WTC11 (cell line): ENCODE data around the gene CATSPERE. TPM values are rescaled to one million over a fixed set of nuclear protein-coding genes. Genes with fewer than 3 reads are reported as not detected.
A peak's percentile ranks its signal among the peaks of the same experiment; 100 is the strongest.

Source experiments
- ATAC-seq: fragments of 200-7000 bp; cut with Tn5 transposase; 2 replicates; pipeline ENCODE4 v1.10.0; 2021; ENCODE audit warnings: mild to moderate bottlenecking, moderate library complexity
- CTCF ChIA-PET: fragments of 300-600 bp; sonication (Branson Sonifier 250); formaldehyde crosslinking; loops from one replicate; lab custom pipeline; 2021; ENCODE audit warnings: antibody characterized with exemption; lab: Charles Lee
- POLR2A ChIA-PET: fragments of 350-600 bp; sonication (Branson Sonifier 250); formaldehyde crosslinking; loops from one replicate; lab custom pipeline; 2021; ENCODE audit warnings: antibody characterized with exemption; lab: Charles Lee
- DNase-seq: peaks from one replicate; pipeline ENCODE4 v3.0.0; 2021; ENCODE audit warnings: low spot score
- H3K27ac Mint-ChIP-seq: 2 replicates; pipeline ENCODE4 v1.8.0; 2021; ENCODE audit warnings: mixed read lengths
- H3K27me3 Mint-ChIP-seq: 2 replicates; pipeline ENCODE4 v1.8.0; 2021; ENCODE audit warnings: low read depth, mild to moderate bottlenecking, moderate library complexity, mixed read lengths
- H3K36me3 Mint-ChIP-seq: 2 replicates; pipeline ENCODE4 v1.8.0; 2021; ENCODE audit warnings: mixed read lengths
- H3K4me1 Mint-ChIP-seq: 2 replicates; pipeline ENCODE4 v1.8.0; 2022; ENCODE audit warnings: mixed read lengths
- H3K4me3 Mint-ChIP-seq: 2 replicates; pipeline ENCODE4 v1.8.0; 2021; ENCODE audit warnings: mild to moderate bottlenecking, moderate library complexity, mixed read lengths
- H3K9me3 Mint-ChIP-seq: 2 replicates; pipeline ENCODE4 v1.8.0; 2021; ENCODE audit warnings: mixed read lengths
- ELF4 ChIP-seq: sonication (generic); formaldehyde crosslinking; IDR thresholded peaks from 2 replicates; pipeline ENCODE4 v1.8.1; 2022; ENCODE audit warnings: low read depth, mild to moderate bottlenecking, moderate library complexity, missing genetic modification reagents
- FOXJ3 ChIP-seq: sonication (generic); formaldehyde crosslinking; IDR thresholded peaks from 2 replicates; pipeline ENCODE4 v1.9.0; 2021; ENCODE audit warnings: missing genetic modification reagents, mild to moderate bottlenecking, borderline replicate concordance
- FOXK1 ChIP-seq: sonication (generic); formaldehyde crosslinking; IDR thresholded peaks from 2 replicates; pipeline ENCODE4 v1.8.0; 2022; ENCODE audit warnings: mild to moderate bottlenecking, moderate library complexity, missing genetic modification reagents
- GTF2I ChIP-seq: fragments of 250-450 bp; sonication (Bioruptor Pico); conservative IDR thresholded peaks from 2 replicates; pipeline ENCODE4 v1.4.0; 2021; ENCODE audit warnings: mild to moderate bottlenecking
- HMGA2 ChIP-seq: fragments of 250-450 bp; sonication (Bioruptor Pico); IDR thresholded peaks from 2 replicates; pipeline ENCODE4 v1.4.0; 2021; ENCODE audit warnings: mild to moderate bottlenecking, moderate library complexity
- NFYB ChIP-seq: sonication (generic); formaldehyde crosslinking; conservative IDR thresholded peaks from 2 replicates; pipeline ENCODE4 v1.8.0; 2022; ENCODE audit warnings: low read depth, missing genetic modification reagents
- NR1H2 ChIP-seq: sonication (generic); formaldehyde crosslinking; IDR thresholded peaks from 2 replicates; pipeline ENCODE4 v1.9.0; 2021; ENCODE audit warnings: mild to moderate bottlenecking, moderate library complexity, missing genetic modification reagents
- ZBTB21 ChIP-seq: sonication (generic); formaldehyde crosslinking; IDR thresholded peaks from 2 replicates; pipeline ENCODE4 v1.8.1; 2023; ENCODE audit warnings: mild to moderate bottlenecking, missing genetic modification reagents, borderline replicate concordance
- ZNF121 ChIP-seq: sonication (generic); formaldehyde crosslinking; IDR thresholded peaks from 2 replicates; pipeline ENCODE4 v1.8.0; 2023; ENCODE audit warnings: missing genetic modification reagents
- total RNA-seq: library from RNA; stranded (reverse); gene quantifications from 3 replicates; pipeline ENCODE4 v1.2.3, GENCODE V29; 2021
- TF ChIP-seq, protein P1 (sequence below): fragments of 250-450 bp; sonication (Bioruptor Pico); IDR thresholded peaks from 2 replicates; pipeline ENCODE4 v1.9.0; 2021; ENCODE audit warnings: moderate library complexity, mild to moderate bottlenecking, inconsistent platforms, borderline replicate concordance
- TF ChIP-seq, protein P2 (sequence below): sonication (generic); formaldehyde crosslinking; conservative IDR thresholded peaks from 2 replicates; pipeline ENCODE4 v1.8.1; 2022; ENCODE audit warnings: mild to moderate bottlenecking, missing genetic modification reagents
- TF ChIP-seq, protein P3 (sequence below): sonication (generic); formaldehyde crosslinking; IDR thresholded peaks from 2 replicates; pipeline ENCODE4 v1.8.1; 2023; ENCODE audit warnings: mild to moderate bottlenecking, moderate library complexity, missing genetic modification reagents
- TF ChIP-seq, protein P4 (sequence below): sonication (generic); formaldehyde crosslinking; IDR thresholded peaks from 2 replicates; pipeline ENCODE4 v1.8.1; 2022; ENCODE audit warnings: mild to moderate bottlenecking, missing genetic modification reagents, moderate library complexity, borderline replicate concordance
- TF ChIP-seq, protein P5 (sequence below): sonication (generic); formaldehyde crosslinking; IDR thresholded peaks from 2 replicates; pipeline ENCODE4 v1.8.1; 2022; ENCODE audit warnings: mild to moderate bottlenecking, moderate library complexity, missing genetic modification reagents
- TF ChIP-seq, protein P6 (sequence below): sonication (generic); formaldehyde crosslinking; IDR thresholded peaks from 2 replicates; pipeline ENCODE4 v1.8.0; 2023; ENCODE audit warnings: missing genetic modification reagents, mild to moderate bottlenecking, borderline replicate concordance
- TF ChIP-seq, protein P7 (sequence below): sonication (generic); formaldehyde crosslinking; IDR thresholded peaks from 2 replicates; pipeline ENCODE4 v1.8.1; 2022; ENCODE audit warnings: missing genetic modification reagents, borderline replicate concordance
- TF ChIP-seq, protein P8 (sequence below): sonication (generic); formaldehyde crosslinking; IDR thresholded peaks from 2 replicates; pipeline ENCODE4 v1.8.1; 2023; ENCODE audit warnings: mild to moderate bottlenecking, missing genetic modification reagents

The CATSPERE gene
- total RNA-seq, 1 experiment from 2014 or later = 0.66 TPM

DNA sequence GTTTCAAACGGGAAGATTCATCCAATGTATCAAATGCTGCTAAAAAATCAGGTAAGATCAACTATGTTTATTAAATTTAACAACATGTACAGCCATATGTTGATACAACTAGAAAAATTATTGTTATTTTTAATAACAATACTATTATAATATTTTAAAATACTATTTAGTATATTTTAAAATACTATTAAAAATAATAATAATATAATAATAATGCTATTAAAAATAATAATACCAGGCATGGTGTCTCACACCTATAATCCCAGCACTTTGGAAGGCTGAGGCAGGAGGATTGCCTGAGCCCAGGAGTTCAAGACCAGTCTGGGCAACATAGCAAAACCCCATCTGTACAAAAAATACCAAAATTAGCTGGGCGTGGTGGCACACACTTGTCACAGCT lies 54.6 kb downstream of the CATSPERE start:
- peaks cover 3% of the 10 kb centered on the region; the same call in 1 of the 2 replicates for H3K9me3 Mint-ChIP-seq
- H3K4me1 Mint-ChIP-seq = no peaks in the 10 kb centered on the region
- ChIA-PET CTCF (no interaction called here), POLR2A (no interaction called here)
- no peak overlapping the region for H3K4me3 Mint-ChIP-seq
- DNase-seq (no peak), ATAC-seq (no peak)
- no peak overlapping the region for H3K27ac Mint-ChIP-seq
- H3K36me3 Mint-ChIP-seq = no peaks in the 10 kb centered on the region
- TF ChIP-seq NR1H2 (no peak), HMGA2 (CRISPR knock-in tag) (peak; percentile 95)
- H3K27me3 Mint-ChIP-seq = no peaks in the 10 kb centered on the region

DNA sequence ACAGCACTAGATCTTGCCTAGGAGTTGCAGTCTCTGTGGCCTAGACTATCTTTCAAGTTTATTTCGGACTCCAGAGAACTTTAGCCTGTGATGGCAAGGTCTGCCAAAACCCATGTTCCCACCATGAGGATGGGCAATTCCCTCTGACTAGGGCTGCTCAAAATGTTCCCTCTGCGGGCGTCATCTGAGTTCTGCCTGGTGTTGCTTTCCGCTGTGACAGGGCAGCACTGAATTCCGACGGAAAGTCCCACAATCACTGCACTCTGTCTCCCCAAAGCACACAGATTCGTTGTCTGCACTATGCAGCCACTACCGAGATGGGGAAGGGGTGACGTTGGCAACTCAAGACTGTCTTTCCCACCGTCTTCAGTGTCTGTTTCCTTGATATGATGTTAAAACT lies 75.2 kb downstream of the CATSPERE start:
- TF ChIP-seq, protein P1, sequence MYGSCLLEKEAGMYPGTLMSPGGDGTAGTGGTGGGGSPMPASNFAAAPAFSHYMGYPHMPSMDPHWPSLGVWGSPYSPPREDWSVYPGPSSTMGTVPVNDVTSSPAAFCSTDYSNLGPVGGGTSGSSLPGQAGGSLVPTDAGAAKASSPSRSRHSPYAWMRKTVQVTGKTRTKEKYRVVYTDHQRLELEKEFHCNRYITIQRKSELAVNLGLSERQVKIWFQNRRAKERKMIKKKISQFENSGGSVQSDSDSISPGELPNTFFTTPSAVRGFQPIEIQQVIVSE = no peak
- no peak for TF ChIP-seq FOXK1
- TF ChIP-seq FOXJ3 = no peak
- TF ChIP-seq, protein P2, sequence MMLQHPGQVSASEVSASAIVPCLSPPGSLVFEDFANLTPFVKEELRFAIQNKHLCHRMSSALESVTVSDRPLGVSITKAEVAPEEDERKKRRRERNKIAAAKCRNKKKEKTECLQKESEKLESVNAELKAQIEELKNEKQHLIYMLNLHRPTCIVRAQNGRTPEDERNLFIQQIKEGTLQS = no peak
- TF ChIP-seq, protein P3, sequence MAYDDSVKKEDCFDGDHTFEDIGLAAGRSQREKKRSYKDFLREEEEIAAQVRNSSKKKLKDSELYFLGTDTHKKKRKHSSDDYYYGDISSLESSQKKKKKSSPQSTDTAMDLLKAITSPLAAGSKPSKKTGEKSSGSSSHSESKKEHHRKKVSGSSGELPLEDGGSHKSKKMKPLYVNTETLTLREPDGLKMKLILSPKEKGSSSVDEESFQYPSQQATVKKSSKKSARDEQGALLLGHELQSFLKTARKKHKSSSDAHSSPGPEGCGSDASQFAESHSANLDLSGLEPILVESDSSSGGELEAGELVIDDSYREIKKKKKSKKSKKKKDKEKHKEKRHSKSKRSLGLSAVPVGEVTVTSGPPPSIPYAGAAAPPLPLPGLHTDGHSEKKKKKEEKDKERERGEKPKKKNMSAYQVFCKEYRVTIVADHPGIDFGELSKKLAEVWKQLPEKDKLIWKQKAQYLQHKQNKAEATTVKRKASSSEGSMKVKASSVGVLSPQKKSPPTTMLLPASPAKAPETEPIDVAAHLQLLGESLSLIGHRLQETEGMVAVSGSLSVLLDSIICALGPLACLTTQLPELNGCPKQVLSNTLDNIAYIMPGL = no peak
- TF ChIP-seq, protein P4, sequence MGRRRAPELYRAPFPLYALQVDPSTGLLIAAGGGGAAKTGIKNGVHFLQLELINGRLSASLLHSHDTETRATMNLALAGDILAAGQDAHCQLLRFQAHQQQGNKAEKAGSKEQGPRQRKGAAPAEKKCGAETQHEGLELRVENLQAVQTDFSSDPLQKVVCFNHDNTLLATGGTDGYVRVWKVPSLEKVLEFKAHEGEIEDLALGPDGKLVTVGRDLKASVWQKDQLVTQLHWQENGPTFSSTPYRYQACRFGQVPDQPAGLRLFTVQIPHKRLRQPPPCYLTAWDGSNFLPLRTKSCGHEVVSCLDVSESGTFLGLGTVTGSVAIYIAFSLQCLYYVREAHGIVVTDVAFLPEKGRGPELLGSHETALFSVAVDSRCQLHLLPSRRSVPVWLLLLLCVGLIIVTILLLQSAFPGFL (CRISPR knock-in tag) = no peak
- TF ChIP-seq, protein P5, sequence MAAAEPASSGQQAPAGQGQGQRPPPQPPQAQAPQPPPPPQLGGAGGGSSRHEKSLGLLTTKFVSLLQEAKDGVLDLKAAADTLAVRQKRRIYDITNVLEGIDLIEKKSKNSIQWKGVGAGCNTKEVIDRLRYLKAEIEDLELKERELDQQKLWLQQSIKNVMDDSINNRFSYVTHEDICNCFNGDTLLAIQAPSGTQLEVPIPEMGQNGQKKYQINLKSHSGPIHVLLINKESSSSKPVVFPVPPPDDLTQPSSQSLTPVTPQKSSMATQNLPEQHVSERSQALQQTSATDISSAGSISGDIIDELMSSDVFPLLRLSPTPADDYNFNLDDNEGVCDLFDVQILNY (CRISPR knock-in tag) = no peak
- TF ChIP-seq, protein P6, sequence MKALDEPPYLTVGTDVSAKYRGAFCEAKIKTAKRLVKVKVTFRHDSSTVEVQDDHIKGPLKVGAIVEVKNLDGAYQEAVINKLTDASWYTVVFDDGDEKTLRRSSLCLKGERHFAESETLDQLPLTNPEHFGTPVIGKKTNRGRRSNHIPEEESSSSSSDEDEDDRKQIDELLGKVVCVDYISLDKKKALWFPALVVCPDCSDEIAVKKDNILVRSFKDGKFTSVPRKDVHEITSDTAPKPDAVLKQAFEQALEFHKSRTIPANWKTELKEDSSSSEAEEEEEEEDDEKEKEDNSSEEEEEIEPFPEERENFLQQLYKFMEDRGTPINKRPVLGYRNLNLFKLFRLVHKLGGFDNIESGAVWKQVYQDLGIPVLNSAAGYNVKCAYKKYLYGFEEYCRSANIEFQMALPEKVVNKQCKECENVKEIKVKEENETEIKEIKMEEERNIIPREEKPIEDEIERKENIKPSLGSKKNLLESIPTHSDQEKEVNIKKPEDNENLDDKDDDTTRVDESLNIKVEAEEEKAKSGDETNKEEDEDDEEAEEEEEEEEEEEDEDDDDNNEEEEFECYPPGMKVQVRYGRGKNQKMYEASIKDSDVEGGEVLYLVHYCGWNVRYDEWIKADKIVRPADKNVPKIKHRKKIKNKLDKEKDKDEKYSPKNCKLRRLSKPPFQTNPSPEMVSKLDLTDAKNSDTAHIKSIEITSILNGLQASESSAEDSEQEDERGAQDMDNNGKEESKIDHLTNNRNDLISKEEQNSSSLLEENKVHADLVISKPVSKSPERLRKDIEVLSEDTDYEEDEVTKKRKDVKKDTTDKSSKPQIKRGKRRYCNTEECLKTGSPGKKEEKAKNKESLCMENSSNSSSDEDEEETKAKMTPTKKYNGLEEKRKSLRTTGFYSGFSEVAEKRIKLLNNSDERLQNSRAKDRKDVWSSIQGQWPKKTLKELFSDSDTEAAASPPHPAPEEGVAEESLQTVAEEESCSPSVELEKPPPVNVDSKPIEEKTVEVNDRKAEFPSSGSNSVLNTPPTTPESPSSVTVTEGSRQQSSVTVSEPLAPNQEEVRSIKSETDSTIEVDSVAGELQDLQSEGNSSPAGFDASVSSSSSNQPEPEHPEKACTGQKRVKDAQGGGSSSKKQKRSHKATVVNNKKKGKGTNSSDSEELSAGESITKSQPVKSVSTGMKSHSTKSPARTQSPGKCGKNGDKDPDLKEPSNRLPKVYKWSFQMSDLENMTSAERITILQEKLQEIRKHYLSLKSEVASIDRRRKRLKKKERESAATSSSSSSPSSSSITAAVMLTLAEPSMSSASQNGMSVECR (CRISPR knock-in tag) = no peak
- no peak for TF ChIP-seq ZBTB21 (CRISPR knock-in tag)
- Mint-ChIP-seq H3K4me1 (no peaks in the 10 kb centered on the region), H3K27me3 (peaks cover 4% of the 10 kb centered on the region; the same call in 1 of the 2 replicates), H3K36me3 (peaks cover under 1% of the 10 kb centered on the region; the same call in 1 of the 2 replicates), H3K9me3 (peaks cover 5% of the 10 kb centered on the region), H3K27ac (no peak overlapping the region), H3K4me3 (no peak overlapping the region)
- ChIA-PET CTCF (interaction anchor here (0.6 kb wide), 1 partner anchor 336 kb away, joined by 6 read pairs; no protein-coding TSS in a partner anchor), POLR2A (no interaction called here)
- no peak for ATAC-seq
- no peak for DNase-seq

DNA sequence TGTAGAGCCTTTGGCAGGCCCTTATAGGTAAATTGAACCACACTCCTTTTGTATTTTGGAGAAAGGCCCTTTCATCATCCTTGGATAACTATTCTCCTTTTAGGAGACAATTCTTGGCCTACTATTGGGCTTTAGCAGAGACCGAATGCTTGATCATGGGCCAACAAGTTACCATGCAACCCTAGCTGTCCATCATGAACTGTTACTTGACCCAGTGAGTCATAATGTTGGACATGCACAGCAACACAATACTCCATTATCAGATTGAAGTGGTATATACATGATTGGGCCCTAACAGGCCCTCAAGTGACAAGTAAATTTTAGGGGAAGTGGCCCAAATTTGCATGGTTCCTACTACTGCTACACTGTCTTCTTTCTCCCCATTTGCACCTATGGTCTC lies 84.4 kb downstream of the CATSPERE start:
- Mint-ChIP-seq H3K36me3 (peaks cover 4% of the 10 kb centered on the region; the same call in 1 of the 2 replicates), H3K27me3 (no peaks in the 10 kb centered on the region; the same call in 1 of the 2 replicates), H3K4me3 (no peak overlapping the region), H3K9me3 (peaks cover 24% of the 10 kb centered on the region), H3K4me1 (no peaks in the 10 kb centered on the region), H3K27ac (no peak overlapping the region)
- CTCF ChIA-PET = no interaction called here
- POLR2A ChIA-PET = no interaction called here
- no peak for ATAC-seq
- no peak for DNase-seq
- no peak for TF ChIP-seq ZNF121
- TF ChIP-seq, protein P1 = no peak
- TF ChIP-seq, protein P7, sequence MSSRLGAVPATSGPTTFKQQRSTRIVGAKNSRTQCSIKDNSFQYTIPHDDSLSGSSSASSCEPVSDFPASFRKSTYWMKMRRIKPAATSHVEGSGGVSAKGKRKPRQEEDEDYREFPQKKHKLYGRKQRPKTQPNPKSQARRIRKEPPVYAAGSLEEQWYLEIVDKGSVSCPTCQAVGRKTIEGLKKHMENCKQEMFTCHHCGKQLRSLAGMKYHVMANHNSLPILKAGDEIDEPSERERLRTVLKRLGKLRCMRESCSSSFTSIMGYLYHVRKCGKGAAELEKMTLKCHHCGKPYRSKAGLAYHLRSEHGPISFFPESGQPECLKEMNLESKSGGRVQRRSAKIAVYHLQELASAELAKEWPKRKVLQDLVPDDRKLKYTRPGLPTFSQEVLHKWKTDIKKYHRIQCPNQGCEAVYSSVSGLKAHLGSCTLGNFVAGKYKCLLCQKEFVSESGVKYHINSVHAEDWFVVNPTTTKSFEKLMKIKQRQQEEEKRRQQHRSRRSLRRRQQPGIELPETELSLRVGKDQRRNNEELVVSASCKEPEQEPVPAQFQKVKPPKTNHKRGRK (CRISPR knock-in tag) = no peak
- TF ChIP-seq, protein P8, sequence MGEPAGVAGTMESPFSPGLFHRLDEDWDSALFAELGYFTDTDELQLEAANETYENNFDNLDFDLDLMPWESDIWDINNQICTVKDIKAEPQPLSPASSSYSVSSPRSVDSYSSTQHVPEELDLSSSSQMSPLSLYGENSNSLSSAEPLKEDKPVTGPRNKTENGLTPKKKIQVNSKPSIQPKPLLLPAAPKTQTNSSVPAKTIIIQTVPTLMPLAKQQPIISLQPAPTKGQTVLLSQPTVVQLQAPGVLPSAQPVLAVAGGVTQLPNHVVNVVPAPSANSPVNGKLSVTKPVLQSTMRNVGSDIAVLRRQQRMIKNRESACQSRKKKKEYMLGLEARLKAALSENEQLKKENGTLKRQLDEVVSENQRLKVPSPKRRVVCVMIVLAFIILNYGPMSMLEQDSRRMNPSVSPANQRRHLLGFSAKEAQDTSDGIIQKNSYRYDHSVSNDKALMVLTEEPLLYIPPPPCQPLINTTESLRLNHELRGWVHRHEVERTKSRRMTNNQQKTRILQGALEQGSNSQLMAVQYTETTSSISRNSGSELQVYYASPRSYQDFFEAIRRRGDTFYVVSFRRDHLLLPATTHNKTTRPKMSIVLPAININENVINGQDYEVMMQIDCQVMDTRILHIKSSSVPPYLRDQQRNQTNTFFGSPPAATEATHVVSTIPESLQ = no peak
- no peak for TF ChIP-seq ELF4 (CRISPR knock-in tag)
- no peak for TF ChIP-seq NFYB (CRISPR knock-in tag)
- no peak for TF ChIP-seq GTF2I (CRISPR knock-in tag)
